HepG2 (cell line): ENCODE results near the gene ALX4.

Experiments used
- BCL3 ChIP-seq: sonication (generic); formaldehyde crosslinking; IDR thresholded peaks from 2 replicates; pipeline ENCODE4 v1.5.1; 2020; ENCODE audit warnings: mild to moderate bottlenecking, missing genetic modification reagents, moderate library complexity
- EP300 ChIP-seq, 3 experiments: sonication (generic) in 1 of 3; formaldehyde crosslinking in 1 of 3; IDR thresholded peaks; 2 replicates each; pipeline versions ENCODE4 v1.5.1 to v1.6.1; 2011 to 2020; ENCODE audit warnings: low read depth in 2 of 3, low read length in 2 of 3, borderline replicate concordance in 1 of 3, improper control_type of control experiment in 1 of 3, mild to moderate bottlenecking in 1 of 3, missing genetic modification reagents in 1 of 3, moderate library complexity in 1 of 3
- KDM3A ChIP-seq: IDR thresholded peaks from 2 replicates; pipeline ENCODE4 v1.6.1; 2018; ENCODE audit warnings: low read depth, missing compliant biosample characterization
- POLR2AphosphoS2 ChIP-seq: IDR thresholded peaks from 2 replicates; pipeline ENCODE4 v1.6.1; 2011; ENCODE audit warnings: low read depth, low read length, improper control_type of control experiment
- POLR2AphosphoS5 ChIP-seq: IDR thresholded peaks from 2 replicates; pipeline ENCODE4 v1.6.1; 2012; ENCODE audit warnings: low read depth, low read length
- SETDB1 ChIP-seq: sonication (generic); formaldehyde crosslinking; IDR thresholded peaks from 2 replicates; pipeline ENCODE4 v1.5.1; 2020; ENCODE audit warnings: missing genetic modification reagents, mild to moderate bottlenecking, borderline replicate concordance
- USF2 ChIP-seq, 2 experiments: sonication (generic) in 1 of 2; formaldehyde crosslinking in 1 of 2; IDR thresholded peaks; 2 replicates each; pipeline versions ENCODE4 v1.5.1 to v1.6.1; 2011 to 2020; ENCODE audit warnings: borderline replicate concordance in 1 of 2, low read depth in 1 of 2, low read length in 1 of 2, mild to moderate bottlenecking in 1 of 2, missing genetic modification reagents in 1 of 2, moderate library complexity in 1 of 2
- ZBTB21 ChIP-seq: sonication (generic); formaldehyde crosslinking; IDR thresholded peaks from 2 replicates; pipeline ENCODE4 v1.4.0; 2020; ENCODE audit warnings: missing genetic modification reagents
- ZFP36 ChIP-seq: fragments of 150-350 bp; IDR thresholded peaks from 2 replicates; pipeline ENCODE4 v1.6.1; 2018; ENCODE audit warnings: borderline replicate concordance, low read length, low read depth; ENCODE audit not compliant: partially characterized antibody
- ZNF335 ChIP-seq: sonication (generic); formaldehyde crosslinking; IDR thresholded peaks from 2 replicates; pipeline ENCODE4 v1.4.0; 2020; ENCODE audit warnings: missing genetic modification reagents
- ZNF446 ChIP-seq: sonication (generic); formaldehyde crosslinking; IDR thresholded peaks from 2 replicates; pipeline ENCODE4 v1.5.0; 2020; ENCODE audit warnings: mild to moderate bottlenecking, missing genetic modification reagents
- ZNF816 ChIP-seq: sonication (generic); formaldehyde crosslinking; IDR thresholded peaks from 2 replicates; pipeline ENCODE4 v1.8.0; 2022; ENCODE audit warnings: missing genetic modification reagents, mild to moderate bottlenecking, borderline replicate concordance

- TF ChIP-seq ZNF816 (no peak), ZNF335 (CRISPR knock-in tag) (no peak), POLR2AphosphoS2 (no peak), POLR2AphosphoS5 (no peak), USF2 (IDR thresholded peaks at IDR 0.05; ENCODE audit: low read depth, low read length) (no peak), USF2 (CRISPR knock-in tag; IDR thresholded peaks at IDR 0.05; ENCODE audit: borderline replicate concordance) (no peak), ZBTB21 (CRISPR knock-in tag) (no peak), KDM3A (CRISPR knock-in tag) (no peak), SETDB1 (no peak), EP300 (IDR thresholded peaks at IDR 0.05; ENCODE audit: low read depth in 2 of 2, low read length in 2 of 2) (no peak), EP300 (CRISPR knock-in tag; IDR thresholded peaks at IDR 0.05; ENCODE audit: borderline replicate concordance) (no peak), ZNF446 (CRISPR knock-in tag) (no peak), ZFP36 (no peak), BCL3 (CRISPR knock-in tag) (no peak)
Observed at GRCh38 chr11:44300844-44301563, 8.9 kb downstream of the ALX4 start.
